Heart left ventricle (tissue), 16 donors: ENCODE results near the gene HLA-DMA. TPM values are rescaled to one million over a fixed set of nuclear protein-coding genes. Genes with fewer than 3 reads are reported as not detected.

Experiments
- ATAC-seq, 4 donors: fragments of 200-7000 bp; cut with Tn5 transposase; one replicate each; pipeline ENCODE4 v1.9.1; 2020 to 2022; ENCODE audit warnings: moderate library complexity in 4 of 4, mild to moderate bottlenecking in 3 of 4, moderate number of reproducible peaks in 1 of 4
- DNase-seq, 5 donors: peaks; one replicate each; pipeline ENCODE4 v3.0.0-alpha.2; 2020
- H3K27ac ChIP-seq, 12 donors: fragments of 200-600 bp; sonication (generic) in 4 of 12; one replicate each; pipeline versions ENCODE4 v1.5.0 to v1.8.0; 2016 to 2022; ENCODE audit warnings: mild to moderate bottlenecking in 2 of 12
- H3K27me3 ChIP-seq, 9 donors: fragments of 200-600 bp; sonication (generic) in 2 of 9; one replicate each; pipeline versions ENCODE4 v1.5.1 to v1.8.0; 2016 to 2022; ENCODE audit warnings: mild to moderate bottlenecking in 3 of 9
- H3K36me3 ChIP-seq, 9 donors: fragments of 200-600 bp; sonication (generic) in 2 of 9; one replicate each; pipeline versions ENCODE4 v1.5.0 to v1.8.0; 2018 to 2022; ENCODE audit warnings: mild to moderate bottlenecking in 2 of 9
- H3K4me1 ChIP-seq, 12 donors: fragments of 200-600 bp; sonication (generic) in 4 of 12; one replicate each; pipeline versions ENCODE4 v1.5.0 to v1.8.0; 2016 to 2022; ENCODE audit warnings: mild to moderate bottlenecking in 3 of 12
- H3K4me3 ChIP-seq, 12 donors: fragments of 200-600 bp; sonication (generic) in 4 of 12; one replicate each; pipeline versions ENCODE4 v1.5.0 to v1.8.0; 2017 to 2022; ENCODE audit warnings: mild to moderate bottlenecking in 9 of 12, moderate library complexity in 4 of 12
- H3K9me3 ChIP-seq, 12 donors: fragments of 200-600 bp; sonication (generic) in 4 of 12; one replicate each; pipeline versions ENCODE4 v1.5.0 to v1.8.0; 2016 to 2022; ENCODE audit warnings: mild to moderate bottlenecking in 1 of 12
- POLR2A ChIP-seq, 2 donors: fragments of 450-650 bp; IDR thresholded peaks; one replicate each; pipeline ENCODE4 v1.6.1; 2017; ENCODE audit warnings: antibody characterized with exemption in 2 of 2, mild to moderate bottlenecking in 2 of 2, moderate library complexity in 2 of 2
- WGBS, 4 donors: extraction: QIAGEN DNeasy Blood & Tissue Kit in 2 of 4; methylation state at CpG; one replicate each; pipeline versions ENCODE4 v1.1.5 to v1.1.7; 2013 to 2018; 5-methylcytosine and 5-hydroxymethylcytosine counted together
- intact Hi-C, 10 donors: fragments of 100-400 bp; cut with DNase I; formaldehyde crosslinking; loops; one replicate each; pipeline versions ENCODE4 v1.11.1 to v1.14.2; 2022
- polyA plus RNA-seq, 2 donors: library from polyadenylated mRNA; stranded (reverse); fragments of 200-250 nt; gene quantifications; one replicate each; pipeline ENCODE4 v1.2.3, GENCODE V29; 2013
- total RNA-seq, 9 donors: library from RNA; depleted of rRNA in 2 of 9; stranded (reverse); fragments of >200 nt in 2 of 9; fragmentation: NEBNext Ultra II Directional in 3 of 9; extraction: Animal tissue kit (Norgen Biotek cat#: 25700) in 3 of 9; gene quantifications; one replicate each; pipeline versions ENCODE4 v1.1.0 to v1.2.4, GENCODE V29; 2016 to 2023
- TF ChIP-seq, protein P1 (sequence below), 12 donors: fragments of 200-600 bp; sonication (generic) in 4 of 12; IDR thresholded peaks; one replicate each; pipeline versions ENCODE4 v1.5.0 to v1.8.0; 2018 to 2022; ENCODE audit warnings: antibody characterized with exemption in 12 of 12, mild to moderate bottlenecking in 5 of 12
- donor health status: ischemic (EF 13 %, LVEDD 7.1; RV severe dilation, severe dysfunction).
- donor health status: healthy with polysubstance abuse.
- donor health status: DM: no; HTN: yes; CAD: no.
- donor health status: DM: no; HTN: no; CAD: no.
- donor health status: ischemic (EF 25% LVEDD 6.9; RV normal size, moderate dysfunction).
- donor health status: ischemic (EF 25% LVEDD 5.7; RV mildly dilated, moderate dysfunction).
- donor health status: healthy.
- donor health status: DM: yes; HTN: yes; CAD: no.
- donor health status: ischemic (EF 35%, LVEDD 5.7; RV mildly dilated, moderate dysfunction).
- donor health status: nonischemic (EF 11% LVEDD 7.7; RV severe dilation, severe dysfunction).
- donor health status: DM: yes; HTN: yes; CAD: no.
- donor health status: PGD.
- donor health status: ischemic (EF 29% LVEDD 5.4; RV normal size, mild dysfunction).
- donor health status: nonischemic (EF 23%, LVEDD 6.1; RV moderate dilation, normal function).

Gene HLA-DMA
- total and polyA plus RNA-seq, 11 donors = 5.4 to 150 (median 16.2) TPM

DNA sequence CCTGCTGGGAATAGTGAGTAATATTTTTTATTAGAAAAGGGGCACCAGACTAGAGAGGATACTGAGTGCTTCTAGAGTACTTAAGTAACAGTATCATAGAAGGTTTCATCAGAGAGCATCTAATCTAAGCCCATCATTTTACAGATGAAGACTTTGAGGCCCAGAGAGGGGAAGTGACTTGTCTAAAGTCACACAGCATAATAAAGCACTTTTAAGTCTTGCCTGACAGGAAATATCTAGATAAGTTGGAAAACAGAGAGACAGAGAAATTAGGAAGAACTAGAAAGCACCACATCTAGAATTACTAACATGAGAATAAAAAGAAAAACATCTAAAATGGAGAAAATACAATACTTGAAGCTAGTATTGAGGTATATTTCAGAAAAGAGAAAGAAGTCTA lies 6.0 kb downstream of the HLA-DMA start:
- TF ChIP-seq, protein P1, sequence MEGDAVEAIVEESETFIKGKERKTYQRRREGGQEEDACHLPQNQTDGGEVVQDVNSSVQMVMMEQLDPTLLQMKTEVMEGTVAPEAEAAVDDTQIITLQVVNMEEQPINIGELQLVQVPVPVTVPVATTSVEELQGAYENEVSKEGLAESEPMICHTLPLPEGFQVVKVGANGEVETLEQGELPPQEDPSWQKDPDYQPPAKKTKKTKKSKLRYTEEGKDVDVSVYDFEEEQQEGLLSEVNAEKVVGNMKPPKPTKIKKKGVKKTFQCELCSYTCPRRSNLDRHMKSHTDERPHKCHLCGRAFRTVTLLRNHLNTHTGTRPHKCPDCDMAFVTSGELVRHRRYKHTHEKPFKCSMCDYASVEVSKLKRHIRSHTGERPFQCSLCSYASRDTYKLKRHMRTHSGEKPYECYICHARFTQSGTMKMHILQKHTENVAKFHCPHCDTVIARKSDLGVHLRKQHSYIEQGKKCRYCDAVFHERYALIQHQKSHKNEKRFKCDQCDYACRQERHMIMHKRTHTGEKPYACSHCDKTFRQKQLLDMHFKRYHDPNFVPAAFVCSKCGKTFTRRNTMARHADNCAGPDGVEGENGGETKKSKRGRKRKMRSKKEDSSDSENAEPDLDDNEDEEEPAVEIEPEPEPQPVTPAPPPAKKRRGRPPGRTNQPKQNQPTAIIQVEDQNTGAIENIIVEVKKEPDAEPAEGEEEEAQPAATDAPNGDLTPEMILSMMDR (IDR thresholded peaks at IDR 0.05) = no peak
- no peak for TF ChIP-seq POLR2A (IDR thresholded peaks at IDR 0.05)
- H3K4me3 ChIP-seq = no peak overlapping the region
- ATAC-seq = no peak
- no peak for DNase-seq
- intact Hi-C loops = loop anchor here in 1 of 10 donors (10.0 kb wide), 1 partner anchor 52 kb away; no protein-coding TSS in a partner anchor
- H3K4me1 ChIP-seq = peaks cover 0 to 89% (median 0%) of the 10 kb centered on the region in 12 donors
- H3K9me3 ChIP-seq = peaks cover 0 to 8% (median 0%) of the 10 kb centered on the region in 12 donors
- no peaks in the 10 kb centered on the region for H3K27me3 ChIP-seq
- peaks cover 0 to 16% (median 0%) of the 10 kb centered on the region in 9 donors for H3K36me3 ChIP-seq
- H3K27ac ChIP-seq = peak overlapping the region in 1 of 12 donors; percentile 97

DNA sequence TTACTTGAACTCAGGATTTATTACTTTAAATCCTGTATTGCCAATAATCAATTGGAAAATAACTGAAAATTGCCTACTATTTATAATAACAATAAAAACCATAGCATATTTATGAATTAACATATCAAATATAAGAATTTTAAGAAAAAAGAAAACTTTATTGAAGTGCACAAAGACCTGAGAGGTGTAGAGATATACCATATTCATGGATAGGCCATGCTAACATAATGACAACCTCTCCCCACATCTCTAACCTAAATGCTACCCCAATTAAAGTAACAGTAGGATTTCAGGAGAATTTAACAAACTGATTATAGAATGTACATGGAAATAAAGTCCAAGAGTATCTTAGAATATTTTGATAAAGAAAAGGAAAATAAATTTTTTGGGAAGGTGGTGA lies 6.9 kb downstream of the HLA-DMA start:
- DNase-seq = no peak
- Histone ChIP-seq H3K4me3 (no peak overlapping the region), H3K4me1 (peaks cover 0 to 89% (median 4%) of the 10 kb centered on the region in 12 donors), H3K27me3 (no peaks in the 10 kb centered on the region), H3K9me3 (peaks cover 0 to 8% (median 0%) of the 10 kb centered on the region in 12 donors), H3K36me3 (peaks cover 0 to 16% (median 0%) of the 10 kb centered on the region in 9 donors), H3K27ac (peak overlapping the region in 2 of 12 donors; percentile 35 to 97)
- intact Hi-C loops = loop anchor here in 1 of 10 donors (10.0 kb wide), 1 partner anchor 51 kb away; no protein-coding TSS in a partner anchor
- TF ChIP-seq, protein P1 (IDR thresholded peaks at IDR 0.05) = no peak
- no peak for TF ChIP-seq POLR2A (IDR thresholded peaks at IDR 0.05)
- no peak for ATAC-seq

DNA sequence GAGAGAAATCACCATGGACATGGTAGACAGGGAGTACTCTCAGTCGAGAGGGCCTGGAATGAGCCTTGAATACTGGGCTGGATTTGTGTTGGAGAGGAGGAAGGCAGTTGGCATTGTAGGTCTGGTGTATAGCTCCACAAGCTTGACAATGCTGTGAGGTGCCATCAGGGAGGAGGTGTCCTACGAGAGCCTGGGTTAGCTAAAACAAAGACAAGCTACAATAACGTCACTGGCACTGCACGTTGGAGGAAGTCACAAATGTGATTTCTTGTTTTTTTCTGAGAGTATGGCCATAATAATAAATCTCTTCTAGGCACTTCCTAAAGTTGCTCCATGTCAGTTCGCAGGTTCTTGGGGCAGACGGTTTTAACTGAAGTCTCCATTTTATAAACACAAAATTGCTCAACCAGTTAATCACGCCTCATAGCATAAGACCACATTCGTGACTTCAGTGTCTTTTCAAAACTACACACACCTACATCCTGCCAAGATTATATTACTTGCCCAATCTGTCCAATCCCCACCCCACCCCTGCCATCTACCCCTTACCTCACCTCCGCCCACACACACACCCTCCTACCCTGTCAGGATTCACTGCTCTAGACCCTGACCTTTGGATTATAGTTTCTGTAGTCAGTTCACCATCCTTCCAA lies 7.7 kb downstream of the HLA-DMA start:
- ATAC-seq = peak in 1 of 4 donors; percentile 17
- intact Hi-C loops = loop anchor here in 1 of 10 donors (10.0 kb wide), 1 partner anchor 50 kb away; no protein-coding TSS in a partner anchor
- WGBS, 4 donors = 83 to 91% (median 86%) methylated on average over 9 of the region's 9 CpGs

More for the DNA sequence above, 7.7 kb downstream of the HLA-DMA start:
- DNase-seq = no peak
- Histone ChIP-seq H3K4me1 (peaks cover 0 to 87% (median 8%) of the 10 kb centered on the region in 12 donors), H3K36me3 (peaks cover 0 to 13% (median 0%) of the 10 kb centered on the region in 9 donors), H3K9me3 (peaks cover 0 to 8% (median 0%) of the 10 kb centered on the region in 12 donors), H3K27ac (peak overlapping the region in 5 of 12 donors; percentile 20 to 97 (median 33)), H3K27me3 (no peaks in the 10 kb centered on the region), H3K4me3 (no peak overlapping the region)
- TF ChIP-seq, protein P1 (IDR thresholded peaks at IDR 0.05) = no peak
- TF ChIP-seq POLR2A (IDR thresholded peaks at IDR 0.05) = no peak
